ENCODE measurements around the gene POC1A. TPM values are rescaled to one million over a fixed set of nuclear protein-coding genes. Genes with fewer than 3 reads are reported as not detected.

POC1A gene
- total and polyA plus RNA-seq, 2 of the 4 experiments (the other 2 are of a cell fraction) = 10.6 to 11.5 TPM

GRCh38 chr3:52092271-52092660 lies 62.0 kb downstream of the POC1A start:
- WGBS, 2 experiments (ENCODE audit: extremely low coverage in 2 of 2, insufficient read length in 1 of 2) = no CpG with 5 or more reads among the region's 1 CpG
- intact Hi-C loops (cut with micrococcal nuclease) = no loop called here

More at GRCh38 chr3:52092271-52092660, 62.0 kb downstream of the POC1A start:
- peak overlapping the region; percentile 12 for H3K14ac ChIP-seq (replicated peaks; ENCODE audit: low read depth, low read length)
- H3K27me3 ChIP-seq (ENCODE audit: control insufficient read depth, insufficient read depth, low read length) = no peaks in the 10 kb centered on the region
- no peak overlapping the region for H3K4me3 ChIP-seq (ENCODE audit: insufficient read depth, low read depth, low read length)
- DNase-seq (no peak), ATAC-seq (ENCODE audit: low read depth) (no peak)
- peak overlapping the region; percentile 94 for H3K4ac ChIP-seq (ENCODE audit: low read depth, low read length)
- H4K20me1 ChIP-seq (ENCODE audit: insufficient read depth, low read length) = peaks cover 4% of the 10 kb centered on the region; the same call in 1 of the 2 replicates
- H3K79me1 ChIP-seq (ENCODE audit: low read depth in 1 of 2, low read length in 2 of 2) = peaks cover 8 to 57% of the 10 kb centered on the region in 2 experiments; a peak in 3 of 4 replicates
- POLR2A ChIA-PET (ENCODE audit: unreplicated experiment) = no interaction called here
- H3K4me1 ChIP-seq (ENCODE audit: control insufficient read depth, insufficient read depth, low read length) = peaks cover 50% of the 10 kb centered on the region
- H3K36me3 ChIP-seq (ENCODE audit: control insufficient read depth, insufficient read depth, low read length) = no peaks in the 10 kb centered on the region
- H3K4me2 ChIP-seq (ENCODE audit: low read depth, low read length) = no peak overlapping the region
- no peak overlapping the region for H2BK15ac ChIP-seq (ENCODE audit: low read depth, low read length)
- H2AFZ ChIP-seq (replicated peaks; ENCODE audit: low read length, poor library complexity) = peak overlapping the region; percentile 39
- no peak overlapping the region for H3K18ac ChIP-seq (ENCODE audit: low read depth, low read length)
- peak overlapping the region in 1 of 2 experiments; percentile 15; a peak in 2 of 4 replicates for H4K8ac ChIP-seq (ENCODE audit: low read depth in 2 of 2, low read length in 2 of 2)
- no TSS peak for BruUV-seq (replicated peaks)
- H2BK120ac ChIP-seq (ENCODE audit: low read depth, low read length) = peak overlapping the region; percentile 93; the same call in 1 of the 2 replicates
- no peak overlapping the region for H4K5ac ChIP-seq (ENCODE audit: low read depth, low read length)
- CTCF ChIA-PET = no interaction called here
- H3K9ac ChIP-seq (ENCODE audit: low read depth, low read length) = no peak overlapping the region
- no peak overlapping the region for H3K56ac ChIP-seq (ENCODE audit: extremely low read depth, insufficient read depth, low read length)
- peak overlapping the region; percentile 6 for H2BK5ac ChIP-seq (ENCODE audit: low read depth, low read length, poor library complexity, severe bottlenecking)
- peak overlapping the region; percentile 13; the same call in 1 of the 2 replicates for H2BK20ac ChIP-seq (ENCODE audit: low read depth, low read length)
- TF ChIP-seq NFE2L2 (IDR thresholded peaks at IDR 0.05; ENCODE audit: low read depth, low read length) = no peak
- dilution Hi-C loops (cut with HindIII; ENCODE audit: low sequenced_read_pairs, unreplicated experiment) = no loop called here
- peak overlapping the region; percentile 46 for H2AK9ac ChIP-seq (replicated peaks; ENCODE audit: low read depth, low read length, poor library complexity)
- H4K91ac ChIP-seq (ENCODE audit: insufficient read depth, low read depth, low read length) = 0 out of 2 replicates have a peak overlapping the region, but pooled peaks have one; percentile 58
- peak overlapping the region; percentile 13; the same call in 1 of the 2 replicates for H3K23ac ChIP-seq (ENCODE audit: low read depth, low read length)
- no peaks in the 10 kb centered on the region for H3K9me3 ChIP-seq (ENCODE audit: control insufficient read depth, insufficient read depth, low read length)
- H3K9me1 ChIP-seq (ENCODE audit: insufficient read depth, low read length) = peaks cover 71% of the 10 kb centered on the region
- peak overlapping the region; percentile 79; the same call in 1 of the 2 replicates for H2AK5ac ChIP-seq (ENCODE audit: low read depth, low read length)
- H3K27ac ChIP-seq (ENCODE audit: insufficient read depth, low read length) = no peak overlapping the region
- in situ Hi-C loops (cut with MboI; ENCODE audit: low sequenced_read_pairs) = no loop called here

Measured in IMR-90 (cell line).